ENCODE data around the gene SLC39A13. TPM values are rescaled to one million over a fixed set of nuclear protein-coding genes. Genes with fewer than 3 reads are reported as not detected.

The SLC39A13 gene
- total RNA-seq, 1 donor from 2014 or later = 118 TPM

DNA sequence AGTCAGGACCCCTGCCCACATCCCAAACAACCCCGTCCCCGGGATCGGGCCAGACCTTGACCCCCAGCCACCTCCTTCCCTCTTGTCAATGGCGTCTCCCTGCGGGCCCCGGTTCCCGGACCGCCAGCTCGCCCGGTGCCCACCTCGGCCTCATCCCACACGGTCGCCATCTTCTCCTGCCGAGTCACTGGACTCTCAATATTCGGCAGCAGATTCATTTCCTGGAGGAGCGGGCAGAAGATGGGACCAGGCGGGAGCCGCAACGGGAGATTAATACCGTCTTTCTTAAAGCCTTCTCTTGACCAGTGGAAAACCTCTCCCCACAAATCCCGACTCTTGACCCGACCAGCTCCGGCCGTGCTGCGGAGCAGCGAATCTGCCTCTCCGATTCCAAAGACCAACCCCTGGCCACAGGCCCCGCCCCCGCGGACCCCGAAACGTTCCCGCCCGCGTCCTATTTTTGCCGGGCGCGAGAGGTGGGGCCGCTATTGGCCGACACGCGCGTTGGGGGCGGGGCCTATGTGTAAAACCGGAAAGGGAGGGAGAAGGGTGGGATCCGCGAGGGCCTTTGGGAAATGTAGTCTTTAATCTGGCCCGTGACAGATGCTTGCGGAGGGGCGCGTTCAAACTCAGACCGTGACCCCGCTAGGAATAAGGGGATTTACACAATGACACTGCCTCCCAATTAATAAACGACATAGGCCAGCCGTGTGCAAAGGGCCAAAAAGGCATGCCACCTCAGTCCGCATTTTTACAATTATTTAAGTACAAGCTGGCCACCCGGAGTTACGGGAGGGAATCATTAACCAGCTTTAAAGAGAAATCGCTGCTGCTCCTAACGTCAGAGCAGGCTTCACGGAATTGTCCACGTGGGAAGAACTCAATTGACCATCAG, 17.9 kb downstream of the SLC39A13 start, which contains the start of gene PSMC3:
PSMC3 (minus strand) TSS at position 378 of the 895 bp plus-strand sequence; CDS start at position 218, 160 bp downstream.
- DNase-seq (ENCODE audit: extremely low read depth, low read depth, low spot score) = peak; percentile 63

DNA sequence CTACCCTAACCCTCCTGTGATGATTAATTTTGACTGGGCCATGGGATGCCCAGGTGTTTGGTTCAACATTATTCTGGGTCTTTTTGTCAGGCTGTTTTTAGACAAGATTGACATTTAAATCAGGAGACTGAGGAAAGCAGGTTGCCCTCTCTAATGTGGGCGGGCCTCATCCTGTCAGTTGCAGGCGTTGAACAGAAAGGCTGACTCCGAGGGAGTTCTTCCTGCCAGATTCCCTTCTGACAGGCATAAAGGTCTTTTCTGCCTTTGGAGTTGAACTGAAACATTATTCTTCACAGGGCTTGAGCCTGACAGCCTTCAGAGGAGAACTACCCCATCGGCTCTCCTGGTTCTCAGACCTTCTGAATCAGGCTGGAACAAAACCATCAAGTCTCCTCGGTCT, 22.1 kb downstream of the SLC39A13 start:
- DNase-seq (ENCODE audit: extremely low read depth, low read depth, low spot score) = no peak

DNA sequence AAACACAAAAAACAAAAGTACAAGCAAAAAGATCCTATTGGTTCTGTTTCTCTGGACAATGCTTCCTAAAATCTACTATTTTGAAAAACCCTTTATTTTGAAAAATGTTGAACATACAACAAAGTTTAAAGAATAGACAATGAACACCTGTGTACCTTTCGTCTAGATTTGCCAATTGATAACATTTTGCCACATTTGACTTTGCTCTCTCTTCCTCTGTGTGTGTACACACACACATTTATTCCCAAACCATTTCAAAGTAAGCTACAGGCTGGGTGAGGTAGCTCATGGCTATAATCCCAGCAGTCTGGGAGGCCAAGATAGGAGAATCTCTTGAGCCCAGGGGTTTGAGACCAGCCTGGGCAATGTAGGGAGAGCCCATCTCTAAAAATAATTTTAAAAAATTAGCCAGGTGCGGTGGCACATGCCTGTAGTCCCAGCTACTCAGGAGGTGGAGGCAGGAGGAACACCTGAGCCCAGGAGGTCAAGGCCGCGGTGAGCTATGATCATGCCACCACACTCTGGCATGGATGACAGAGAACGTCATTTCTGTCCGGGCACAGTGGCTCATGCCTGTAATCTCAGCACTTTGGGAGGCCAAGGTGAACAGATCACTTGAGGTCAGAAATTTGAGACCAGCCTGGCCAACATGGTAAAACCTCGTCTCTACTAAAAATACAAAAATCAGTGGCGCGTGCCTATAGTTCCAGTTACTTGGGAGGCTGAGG, 23.1 kb downstream of the SLC39A13 start:
- DNase-seq (ENCODE audit: extremely low read depth, low read depth, low spot score) = no peak

DNA sequence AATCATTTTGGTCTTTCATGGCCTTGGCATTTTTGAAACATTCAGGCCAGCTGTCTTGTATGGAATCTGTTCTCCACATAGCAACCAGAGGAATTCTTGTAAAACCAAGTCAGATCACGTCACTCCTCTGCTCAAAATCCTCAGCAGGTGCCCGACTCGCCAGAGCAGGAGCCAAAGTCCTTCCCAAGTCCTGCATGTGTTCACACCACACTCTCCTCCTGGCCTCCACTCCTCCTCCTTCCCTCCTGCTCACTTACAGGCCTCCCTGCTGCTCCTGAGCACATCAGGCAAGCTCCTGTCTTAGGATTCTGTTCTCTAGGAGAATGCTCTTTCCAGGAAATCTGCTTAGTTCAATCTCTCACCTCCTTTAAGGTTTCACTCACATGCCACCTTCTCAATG, 24.8 kb downstream of the SLC39A13 start:
- DNase-seq (ENCODE audit: extremely low read depth, low read depth, low spot score) = no peak

DNA sequence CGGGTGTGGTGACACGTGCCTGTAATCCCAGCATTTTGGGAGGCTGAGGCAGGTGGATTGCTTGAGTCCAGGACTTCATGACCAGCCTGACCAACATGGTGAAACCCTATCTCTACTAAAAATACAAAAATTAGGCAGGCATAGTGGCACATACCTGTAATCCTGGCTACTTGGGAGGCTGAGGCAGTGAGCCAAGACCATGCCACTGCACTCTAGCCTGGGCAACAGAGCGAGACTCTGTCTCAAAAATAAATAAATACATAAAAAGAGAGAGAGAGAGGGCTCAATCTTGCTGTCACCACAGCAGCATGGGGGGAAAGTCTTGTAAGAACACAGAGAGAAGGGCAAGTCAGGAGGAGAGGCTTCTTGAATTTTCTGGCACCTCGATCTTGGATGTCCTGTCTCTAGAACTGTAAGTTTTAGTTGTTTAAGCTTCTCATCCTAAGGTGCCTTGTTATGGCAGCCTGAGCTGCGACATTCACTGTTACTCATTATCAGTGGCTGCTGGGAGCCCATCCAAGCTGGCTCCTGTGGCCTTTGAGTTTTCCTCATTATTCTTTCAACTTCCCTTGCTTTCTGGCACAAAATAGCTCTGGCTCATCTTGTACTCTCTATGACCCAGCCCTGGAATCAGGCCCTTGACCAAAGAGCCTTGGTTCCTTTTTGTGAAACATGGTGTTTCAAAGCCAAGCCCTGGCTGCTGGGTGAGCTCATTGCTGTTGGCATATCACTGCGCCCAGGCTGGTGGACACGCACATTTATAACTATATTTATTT, 25.8 kb downstream of the SLC39A13 start:
- no peak for DNase-seq (ENCODE audit: extremely low read depth, low read depth, low spot score)

- no peak for DNase-seq (ENCODE audit: extremely low read depth, low read depth, low spot score)
Observed at GRCh38 chr11:47435687-47436086, 27.3 kb downstream of the SLC39A13 start.

DNA sequence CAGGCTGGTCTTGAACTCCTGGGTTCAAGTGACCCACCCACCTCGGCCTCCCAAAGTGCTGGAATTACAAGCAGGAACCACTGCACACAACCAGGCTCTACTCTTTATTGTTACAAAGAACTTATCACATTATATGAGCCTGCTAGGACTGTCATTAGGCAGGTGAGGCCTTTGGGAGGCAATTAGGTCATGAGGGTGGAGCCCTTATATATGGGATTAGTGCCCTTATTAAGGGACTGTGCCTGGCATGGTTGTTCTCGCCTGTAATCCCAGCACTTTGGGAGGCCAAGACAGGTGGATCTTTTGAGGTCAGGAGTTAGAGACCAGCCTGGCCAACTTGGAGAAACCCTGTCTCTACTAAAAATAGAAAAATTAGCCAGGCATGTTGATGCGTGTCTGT, 28.3 kb downstream of the SLC39A13 start:
- DNase-seq (ENCODE audit: extremely low read depth, low read depth, low spot score) = no peak

DNA sequence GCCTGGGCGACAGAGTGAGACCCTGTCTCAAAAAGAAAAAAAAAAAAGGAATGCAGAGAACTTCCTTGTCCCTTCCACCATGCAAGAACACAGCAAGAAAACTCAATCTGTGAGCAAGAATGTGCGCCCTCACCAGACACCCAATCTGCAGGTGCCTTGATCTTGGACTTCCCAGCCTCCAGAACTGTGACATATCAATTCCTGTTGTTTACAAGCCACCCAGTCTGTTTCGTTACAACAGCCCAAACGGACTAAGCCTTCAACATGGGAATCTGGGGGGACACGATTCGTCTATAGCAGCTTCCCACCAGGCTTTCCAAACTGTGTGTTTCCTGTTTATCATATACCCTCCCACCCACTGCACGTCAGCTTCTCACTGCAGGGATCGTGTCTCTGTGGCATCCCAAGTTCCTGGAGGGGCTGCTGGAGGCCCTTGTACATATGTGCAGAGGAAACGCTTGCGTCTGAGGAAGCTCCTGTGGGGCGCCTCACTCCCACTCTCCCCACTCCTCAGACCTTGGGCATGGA, 28.9 kb downstream of the SLC39A13 start:
- no peak for DNase-seq (ENCODE audit: extremely low read depth, low read depth, low spot score)

GRCh38 chr11:47437746-47438418, 29.5 kb downstream of the SLC39A13 start:
- no peak for DNase-seq (ENCODE audit: extremely low read depth, low read depth, low spot score)

DNA sequence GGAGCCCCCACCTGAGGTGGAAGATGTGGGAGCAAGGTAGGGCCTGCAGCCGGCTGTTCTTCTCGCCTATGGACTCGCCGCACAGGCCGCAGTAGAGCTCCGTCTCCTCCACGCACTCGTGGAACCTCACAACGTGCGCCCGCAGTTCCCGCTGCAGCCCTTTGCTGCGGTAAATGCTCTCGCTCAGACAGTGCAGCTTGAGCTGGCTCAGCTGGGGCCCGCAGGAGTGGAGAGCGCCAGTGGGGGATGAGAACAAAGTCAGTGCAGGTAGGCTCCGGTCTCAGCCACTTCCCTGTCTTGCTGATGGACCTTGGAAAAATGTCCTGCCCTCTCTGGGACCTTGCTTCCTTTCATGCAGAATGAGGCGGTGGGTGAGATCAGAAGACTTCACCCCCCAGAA, 30.3 kb downstream of the SLC39A13 start:
- DNase-seq (ENCODE audit: extremely low read depth, low read depth, low spot score) = no peak

GRCh38 chr11:47440054-47440476, 31.7 kb downstream of the SLC39A13 start:
- DNase-seq (ENCODE audit: extremely low read depth, low read depth, low spot score) = no peak

- DNase-seq (ENCODE audit: extremely low read depth, low read depth, low spot score) = no peak
Observed at GRCh38 chr11:47441421-47441820, 33.0 kb downstream of the SLC39A13 start.

GRCh38 chr11:47442514-47442913, 34.1 kb downstream of the SLC39A13 start:
- DNase-seq (ENCODE audit: extremely low read depth, low read depth, low spot score) = no peak

GRCh38 chr11:47443028-47443700, 34.8 kb downstream of the SLC39A13 start:
- no peak for DNase-seq (ENCODE audit: extremely low read depth, low read depth, low spot score)

GRCh38 chr11:47443817-47444216, 35.4 kb downstream of the SLC39A13 start:
- no peak for DNase-seq (ENCODE audit: extremely low read depth, low read depth, low spot score)

GRCh38 chr11:47445840-47446239, 37.5 kb downstream of the SLC39A13 start:
- no peak for DNase-seq (ENCODE audit: extremely low read depth, low read depth, low spot score)

DNA sequence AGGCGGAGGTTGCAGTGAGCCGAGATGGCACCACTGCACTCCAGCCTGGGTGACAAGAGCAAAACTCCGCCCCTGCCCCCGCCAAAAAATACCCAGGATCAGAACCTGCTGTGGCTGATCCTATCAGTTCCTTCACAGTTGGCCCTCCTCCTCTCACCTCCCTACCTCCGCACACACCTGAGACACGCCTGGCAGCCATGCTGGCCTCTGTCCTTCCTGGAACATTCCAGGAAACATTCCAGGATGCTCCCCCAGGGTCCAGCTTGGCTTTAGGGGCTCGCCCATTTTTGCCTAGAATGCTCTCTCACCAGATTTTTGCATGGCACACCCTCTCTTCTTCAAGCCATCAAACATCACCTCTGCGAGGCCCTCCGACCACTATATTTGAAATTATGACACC, 38.4 kb downstream of the SLC39A13 start:
- DNase-seq (ENCODE audit: extremely low read depth, low read depth, low spot score) = no peak

GRCh38 chr11:47447906-47448305, 39.5 kb downstream of the SLC39A13 start:
- DNase-seq (ENCODE audit: extremely low read depth, low read depth, low spot score) = no peak

DNA sequence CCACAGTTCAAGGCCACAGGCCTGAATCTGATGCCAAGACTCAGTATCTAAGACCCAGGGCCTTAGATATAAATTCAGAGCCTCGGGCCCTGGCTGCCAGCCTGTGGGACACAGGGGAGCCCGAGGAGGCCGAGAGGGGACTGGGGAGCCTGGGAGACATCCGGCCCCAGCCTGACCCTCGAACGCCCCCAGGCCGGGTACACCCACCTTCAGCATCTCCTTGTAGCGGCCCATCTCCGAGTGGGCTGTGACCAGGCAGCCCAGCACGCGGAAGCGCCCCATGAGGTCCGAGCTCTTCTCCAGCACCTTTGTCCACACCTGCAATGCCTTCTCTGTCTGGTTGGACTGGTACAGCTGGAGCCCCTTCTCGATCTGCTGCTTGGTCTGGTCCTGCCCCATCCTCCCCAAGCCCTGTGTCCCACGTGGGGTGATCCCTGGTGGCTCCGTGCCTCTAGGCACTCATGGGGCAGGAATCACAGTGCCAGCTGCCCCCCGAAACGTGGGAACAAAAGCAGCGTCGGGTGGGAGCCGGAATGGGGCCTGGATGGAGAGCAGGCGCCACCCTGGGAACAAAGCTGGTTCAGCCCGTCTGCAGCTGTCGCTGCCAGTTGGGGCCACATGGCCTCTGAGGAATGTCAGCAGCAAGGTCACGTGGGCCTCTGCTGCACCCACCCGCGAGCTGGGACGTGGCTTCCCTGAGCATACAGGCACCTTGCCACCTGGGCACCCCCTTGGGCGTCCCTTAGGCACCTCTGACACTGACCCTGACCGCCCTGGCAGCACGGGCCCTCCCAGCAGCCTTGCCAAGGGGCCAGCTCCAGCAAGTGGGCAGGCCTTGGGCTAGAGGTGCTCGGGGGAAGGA, 40.4 kb downstream of the SLC39A13 start, which contains the start of gene RAPSN:
RAPSN (minus strand) TSS at position 571 of the 862 bp plus-strand sequence; CDS start at position 399, 172 bp downstream.
- no peak for DNase-seq (ENCODE audit: extremely low read depth, low read depth, low spot score)

Measured in glomerular endothelial cell (primary cell).